HG03066 (cell line): ENCODE results near the gene SPDYC.

Experiments used
- ATAC-seq: cut with Tn5 transposase; IDR thresholded peaks from one replicate; pipeline ENCODE4 v1.9.1; 2021; ENCODE audit warnings: low read depth; ENCODE audit not compliant: unreplicated experiment

The SPDYC gene

DNA sequence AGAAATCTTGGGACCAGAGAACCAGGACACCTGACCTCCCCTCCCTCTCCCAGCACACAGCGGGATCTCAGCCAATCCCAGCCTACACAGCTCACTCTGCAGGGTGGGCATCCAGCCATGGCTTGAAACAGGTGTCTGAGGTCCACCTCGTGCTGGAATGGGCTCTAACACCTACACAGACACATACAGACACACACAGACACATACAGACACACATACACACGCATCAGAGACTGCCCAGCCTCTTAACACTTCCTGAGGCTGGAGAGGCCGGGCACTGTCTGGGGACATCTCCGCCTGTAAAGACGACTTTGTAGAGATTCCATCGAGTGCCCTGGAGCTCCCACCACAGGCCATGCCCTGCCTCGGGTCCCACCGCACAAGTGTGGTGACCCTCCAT is 48.4 kb downstream of the SPDYC start:
- ATAC-seq = no peak

DNA sequence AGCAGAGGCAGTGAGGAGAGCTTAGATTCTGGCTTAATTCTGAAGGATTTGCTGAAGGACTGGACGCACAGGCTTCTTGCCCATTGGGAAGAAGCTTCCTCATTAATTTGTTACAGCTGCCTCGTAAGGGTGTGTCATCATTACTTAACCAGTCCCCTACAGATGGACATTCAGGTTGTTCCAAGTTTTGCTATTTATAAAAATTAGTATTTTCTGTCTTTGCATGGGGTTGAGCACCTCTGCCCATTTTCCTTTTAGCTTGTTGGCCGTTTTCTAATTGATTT is 49.8 kb downstream of the SPDYC start:
- ATAC-seq = no peak

DNA sequence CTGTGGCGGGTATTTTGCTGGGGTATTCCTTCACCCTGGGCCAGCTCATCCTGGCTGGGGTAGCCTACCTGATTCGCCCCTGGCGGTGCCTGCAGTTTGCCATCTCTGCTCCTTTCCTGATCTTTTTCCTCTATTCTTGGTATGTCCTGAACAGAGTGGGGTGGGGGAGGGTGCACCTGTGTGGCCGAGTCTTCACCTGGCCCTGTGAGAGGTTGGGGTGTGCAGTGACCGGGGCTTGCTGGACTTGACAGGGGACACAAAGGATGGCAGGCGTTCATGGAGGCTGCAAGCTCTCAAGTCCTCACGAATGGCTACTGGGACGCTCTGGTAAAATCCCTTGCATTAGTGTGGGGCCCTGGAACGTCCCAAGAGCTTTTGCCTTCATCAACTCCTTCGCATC is 51.0 kb downstream of the SPDYC start:
- ATAC-seq = no peak
